Measurements from ENCODE around the gene SSR4. TPM values are rescaled to one million over a fixed set of nuclear protein-coding genes. Genes with fewer than 3 reads are reported as not detected.

The SSR4 gene
- total and polyA plus RNA-seq, 2 of the 8 experiments (the other 6 are each of a cell fraction or from before 2014, with no cell fraction given) = 168 to 642 TPM

DNA sequence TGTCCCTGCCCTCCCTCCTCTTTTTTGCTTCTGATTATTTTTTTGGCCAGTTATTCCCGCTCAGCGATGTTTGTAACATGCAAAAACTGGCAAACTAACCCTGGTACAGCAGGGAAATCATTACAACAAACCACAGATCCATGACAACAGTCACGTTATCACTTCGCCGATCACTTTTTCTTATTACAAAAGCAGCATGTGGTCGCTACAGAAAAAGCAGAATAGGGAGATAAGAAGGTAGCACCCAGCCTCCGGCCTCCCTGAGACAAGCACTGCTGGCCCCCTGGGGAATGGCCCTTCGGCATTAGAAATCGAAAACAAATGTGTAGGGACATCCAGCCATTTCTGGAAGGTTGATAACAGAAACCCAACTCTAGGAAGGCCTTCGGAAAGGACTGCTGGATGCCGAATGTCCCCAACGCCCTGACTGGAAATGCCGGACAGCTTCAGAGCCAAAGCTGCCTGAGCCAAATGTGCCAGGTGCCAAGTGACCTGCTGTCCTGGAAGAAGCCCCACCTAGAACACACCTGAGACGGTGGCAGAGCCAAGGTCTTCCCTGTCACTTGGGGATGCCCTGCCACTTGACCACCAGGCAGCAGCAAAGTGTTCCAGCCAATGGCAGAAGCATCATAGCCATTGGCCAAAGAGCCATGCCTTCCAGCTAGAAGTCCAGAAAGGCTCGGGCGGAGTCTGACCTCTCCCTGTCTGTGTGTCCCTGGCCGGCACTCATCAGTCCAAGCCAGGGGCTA lies 3.2 kb upstream of the SSR4 start:
- H3K79me2 ChIP-seq (ENCODE audit: control insufficient read depth in 1 of 2, insufficient read depth in 2 of 2, low read length in 2 of 2) = peaks cover 0 to 34% of the 10 kb centered on the region in 2 experiments; a peak in 1 of 4 replicates
- TF ChIP-seq BCL11A (IDR thresholded peaks at IDR 0.05; ENCODE audit: low read depth in 2 of 2, low read length in 2 of 2) (no peak), TAF1 (IDR thresholded peaks at IDR 0.05; ENCODE audit: low read depth, low read length) (no peak)

More for the DNA sequence above, 3.2 kb upstream of the SSR4 start:
- Histone ChIP-seq H3K4me3 (ENCODE audit: extremely low read depth in 1 of 4, insufficient read depth in 2 of 4, low read depth in 3 of 4, low read length in 4 of 4) (no peak overlapping the region), H2BK15ac (ENCODE audit: low read length) (no peak overlapping the region), H3K27ac (ENCODE audit: low read depth, low read length) (no peak overlapping the region), H2AK5ac (ENCODE audit: low read depth, low read length) (no peak overlapping the region), H2BK5ac (ENCODE audit: low read depth, low read length) (no peak overlapping the region), H3K4me1 (replicated peaks in 1 of 4; ENCODE audit: control insufficient read depth in 3 of 4, insufficient read depth in 4 of 4, low read length in 3 of 4) (peaks cover 0 to 17% (median 5%) of the 10 kb centered on the region in 4 experiments; a peak in 4 of 7 replicates), H3K56ac (replicated peaks; ENCODE audit: insufficient read length, low read depth, low read length) (no peak overlapping the region), H4K8ac (ENCODE audit: extremely low read depth, insufficient read depth, low read length) (no peak overlapping the region), H2BK120ac (replicated peaks; ENCODE audit: low read depth, low read length) (no peak overlapping the region), H3K4me2 (ENCODE audit: insufficient read depth in 1 of 2, low read depth in 2 of 2, low read length in 2 of 2) (no peak overlapping the region), H4K5ac (ENCODE audit: insufficient read length, low read depth, low read length) (no peak overlapping the region), H4K20me1 (replicated peaks in 1 of 2; ENCODE audit: control insufficient read depth in 1 of 2, insufficient read depth in 2 of 2, low read length in 2 of 2) (peaks cover 0 to 6% of the 10 kb centered on the region in 2 experiments), H3K4ac (replicated peaks; ENCODE audit: insufficient read length, low read depth, low read length) (no peak overlapping the region), H3K18ac (ENCODE audit: extremely low read depth, low read length) (no peak overlapping the region), H3K23me2 (ENCODE audit: low read depth, low read length) (peaks cover 2% of the 10 kb centered on the region; the same call in 1 of the 2 replicates), H3K9me3 (ENCODE audit: insufficient read depth in 2 of 2, low read depth in 1 of 2, low read length in 1 of 2) (no peaks in the 10 kb centered on the region), H4K91ac (replicated peaks; ENCODE audit: insufficient read length, low read length) (no peak overlapping the region), H3K79me1 (ENCODE audit: low read depth, low read length) (no peaks in the 10 kb centered on the region; the same call in none of the 2 replicates), H3K23ac (ENCODE audit: insufficient read length) (no peak overlapping the region), H2BK20ac (ENCODE audit: low read length) (no peak overlapping the region), H3K36me3 (ENCODE audit: control insufficient read depth in 2 of 4, insufficient read depth in 4 of 4, low read length in 3 of 4) (peaks cover 0 to 10% (median 0%) of the 10 kb centered on the region in 4 experiments; a peak in 3 of 8 replicates), H2BK12ac (ENCODE audit: low read depth, low read length) (no peak overlapping the region), H3K14ac (ENCODE audit: insufficient read length) (no peak overlapping the region), H3K9ac (replicated peaks in 1 of 4; ENCODE audit: extremely low read depth in 1 of 4, low read depth in 3 of 4, low read length in 3 of 4) (no peak overlapping the region), H3K27me3 (replicated peaks in 1 of 4; ENCODE audit: control insufficient read depth in 3 of 4, extremely low read depth in 1 of 4, insufficient read depth in 3 of 4, low read length in 3 of 4) (no peaks in the 10 kb centered on the region), H2AFZ (ENCODE audit: low read length) (no peak overlapping the region)
- FAIRE-seq (no peak), DNase-seq (ENCODE audit: low read depth in 1 of 2, low spot score in 2 of 2) (no peak)
- ChIA-PET POLR2A (ENCODE audit: partially characterized antibody) (interaction anchor here (1.4 to 1.6 kb wide), 2 partner anchors 9 to 10 kb away, joined by 3 read pairs; no protein-coding TSS in a partner anchor), CTCF (ENCODE audit: partially characterized antibody) (interaction anchor here (3.0 kb wide), 1 partner anchor 9 kb away, joined by 14 read pairs; no protein-coding TSS in a partner anchor)
- 91% methylated on average over 15 of the region's 17 CpGs; no CpG with 5 or more reads in 1 of the 2 experiments for WGBS, 2 experiments (ENCODE audit: extremely low coverage in 1 of 2, insufficient coverage in 1 of 2, insufficient read length in 1 of 2, insufficient replicate concordance in 2 of 2, low coverage in 1 of 2, low lambda C conversion rate in 2 of 2, missing lambda C conversion rate in 1 of 2)

All from H1 (cell line).